Inflammatory macrophage (primary cell): ENCODE measurements around the gene PKP1.

Source experiments
- DNase-seq, 2 donors: peaks; one replicate each; pipeline ENCODE4 v3.0.0-alpha.2; 2020 to 2022

The PKP1 gene

GRCh38 chr1:201331166-201331565 is 47.9 kb downstream of the PKP1 start:
- DNase-seq, result no peak

GRCh38 chr1:201332021-201332420 is 48.7 kb downstream of the PKP1 start:
- no peak for DNase-seq

GRCh38 chr1:201332616-201333335 is 49.5 kb downstream of the PKP1 start:
- DNase-seq, result no peak

DNA sequence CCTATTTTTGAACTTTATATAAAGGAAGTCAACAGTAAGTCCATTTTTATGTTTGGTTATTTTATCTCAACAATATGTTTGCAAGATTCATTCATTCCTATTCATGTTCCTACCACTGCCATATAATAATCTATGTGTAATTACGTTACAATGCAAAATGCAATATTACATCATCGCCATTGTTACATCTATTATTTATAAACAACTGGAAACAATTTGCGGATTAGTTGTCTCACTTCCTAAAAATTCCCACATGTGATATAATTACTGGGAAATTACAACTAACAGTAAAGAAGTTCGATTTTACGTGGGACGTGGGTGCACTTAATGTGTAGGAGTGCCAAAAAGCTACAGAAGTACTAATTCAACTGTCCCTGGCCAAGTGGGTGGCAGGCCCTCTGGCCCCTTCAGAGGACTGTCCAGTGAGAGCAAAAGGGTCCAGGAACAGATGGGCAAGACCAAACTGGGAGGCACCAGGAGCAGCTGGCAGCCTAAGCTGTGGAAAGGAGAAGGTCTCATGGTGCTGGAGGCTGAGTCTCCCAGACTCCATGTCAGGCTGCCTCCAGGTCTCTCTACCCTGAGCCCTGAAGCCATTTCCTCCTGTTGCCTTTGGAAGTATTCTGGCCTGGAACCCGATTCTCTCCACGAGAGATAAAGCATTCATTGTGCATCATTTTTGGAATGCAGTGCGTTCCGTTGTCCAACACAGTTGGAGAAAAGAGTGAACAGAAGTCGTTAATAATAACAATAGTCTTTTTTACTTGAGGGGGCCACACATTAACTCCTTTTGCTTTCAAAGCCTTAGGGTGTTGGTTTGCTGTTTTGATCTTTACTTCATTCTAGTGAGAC is 51.2 kb downstream of the PKP1 start:
- no peak for DNase-seq

DNA sequence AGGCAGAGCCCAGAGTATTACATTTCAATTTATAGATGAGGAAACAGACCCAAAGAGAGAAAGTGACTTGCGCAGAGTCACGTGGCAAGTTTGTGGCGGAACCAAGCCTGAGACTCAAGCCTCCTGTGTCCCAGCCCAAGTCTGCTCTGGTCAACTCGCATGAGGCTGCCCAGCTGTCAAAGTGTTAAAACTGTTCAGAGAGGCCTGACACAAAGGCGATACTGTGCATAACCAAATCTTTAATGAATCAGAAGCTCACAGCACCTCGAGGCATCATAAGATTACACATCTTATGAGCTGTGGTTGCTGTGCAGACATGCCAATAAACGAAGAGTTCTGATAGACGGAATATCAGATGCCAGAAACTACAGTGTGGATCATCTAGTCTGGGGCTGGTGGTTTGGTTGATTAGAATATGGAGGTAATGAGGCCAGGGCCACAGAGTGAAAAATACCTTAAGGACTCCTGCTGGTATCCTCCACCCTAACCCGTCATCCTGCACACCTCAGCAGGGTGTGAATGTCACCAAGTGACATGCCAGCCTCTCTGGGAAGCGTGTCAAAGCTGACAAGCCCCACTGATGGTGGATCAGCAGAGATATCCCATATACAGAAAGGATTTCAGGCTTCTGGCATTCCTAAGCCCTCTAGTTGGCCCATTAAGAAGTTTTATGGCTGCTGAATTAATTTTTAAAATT is 52.0 kb downstream of the PKP1 start:
- DNase-seq, result no peak

GRCh38 chr1:201335901-201336300 is 52.6 kb downstream of the PKP1 start:
- DNase-seq, result no peak

GRCh38 chr1:201336711-201337450 is 53.6 kb downstream of the PKP1 start:
- no peak for DNase-seq

GRCh38 chr1:201341377-201341776 is 58.1 kb downstream of the PKP1 start:
- DNase-seq, result no peak

- DNase-seq, result no peak
Measured at GRCh38 chr1:201344206-201345080, 61.1 kb downstream of the PKP1 start.

- no peak for DNase-seq
Measured at GRCh38 chr1:201345081-201345355, 61.7 kb downstream of the PKP1 start.

GRCh38 chr1:201346337-201346939 is 63.1 kb downstream of the PKP1 start:
- peak; percentile 53 to 56 for DNase-seq

- no peak for DNase-seq
Measured at GRCh38 chr1:201346987-201347386, 63.7 kb downstream of the PKP1 start.

- no peak for DNase-seq
Measured at GRCh38 chr1:201347498-201348210, 64.3 kb downstream of the PKP1 start.

- peak; percentile 45 to 52 for DNase-seq
Measured at GRCh38 chr1:201348211-201348566, 64.9 kb downstream of the PKP1 start.

- DNase-seq, result no peak
Measured at GRCh38 chr1:201349092-201349491, 65.8 kb downstream of the PKP1 start.

DNA sequence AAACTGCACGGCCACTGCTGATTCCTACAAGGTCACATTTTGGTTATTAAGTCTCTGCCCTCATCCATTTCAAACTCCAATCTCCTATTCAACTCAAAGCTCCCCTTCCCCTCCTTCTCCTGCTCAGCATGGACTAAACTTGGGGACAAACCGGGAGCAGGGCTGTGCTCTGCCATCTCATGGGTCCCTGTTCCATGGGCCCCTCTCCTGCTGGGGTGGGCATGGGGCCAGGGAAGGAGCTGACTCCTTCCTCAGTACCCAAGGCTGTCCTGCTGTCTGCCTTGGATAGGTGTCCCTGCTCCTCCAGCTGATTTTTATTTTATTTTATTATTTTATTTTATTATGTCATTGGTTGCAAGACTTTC is 67.0 kb downstream of the PKP1 start:
- no peak for DNase-seq

GRCh38 chr1:201350884-201351283 is 67.6 kb downstream of the PKP1 start:
- no peak for DNase-seq

DNA sequence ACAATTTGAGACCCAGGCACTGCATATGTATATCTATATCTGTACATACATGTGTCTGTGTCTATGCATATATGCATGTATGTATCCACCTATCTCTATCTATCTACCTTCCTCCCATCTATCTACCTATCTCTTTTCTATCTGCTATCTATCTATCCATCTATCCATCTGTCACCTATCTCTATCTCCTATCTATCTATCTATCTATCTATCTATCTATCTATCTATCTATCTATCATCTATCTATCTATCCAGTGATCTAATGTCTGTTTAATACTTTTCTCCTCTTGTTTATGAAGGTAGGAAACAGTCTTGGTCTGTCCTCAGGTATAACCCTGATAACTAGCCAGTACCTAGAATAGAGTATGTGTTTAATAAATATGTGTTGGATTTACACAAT is 68.3 kb downstream of the PKP1 start:
- no peak for DNase-seq

DNA sequence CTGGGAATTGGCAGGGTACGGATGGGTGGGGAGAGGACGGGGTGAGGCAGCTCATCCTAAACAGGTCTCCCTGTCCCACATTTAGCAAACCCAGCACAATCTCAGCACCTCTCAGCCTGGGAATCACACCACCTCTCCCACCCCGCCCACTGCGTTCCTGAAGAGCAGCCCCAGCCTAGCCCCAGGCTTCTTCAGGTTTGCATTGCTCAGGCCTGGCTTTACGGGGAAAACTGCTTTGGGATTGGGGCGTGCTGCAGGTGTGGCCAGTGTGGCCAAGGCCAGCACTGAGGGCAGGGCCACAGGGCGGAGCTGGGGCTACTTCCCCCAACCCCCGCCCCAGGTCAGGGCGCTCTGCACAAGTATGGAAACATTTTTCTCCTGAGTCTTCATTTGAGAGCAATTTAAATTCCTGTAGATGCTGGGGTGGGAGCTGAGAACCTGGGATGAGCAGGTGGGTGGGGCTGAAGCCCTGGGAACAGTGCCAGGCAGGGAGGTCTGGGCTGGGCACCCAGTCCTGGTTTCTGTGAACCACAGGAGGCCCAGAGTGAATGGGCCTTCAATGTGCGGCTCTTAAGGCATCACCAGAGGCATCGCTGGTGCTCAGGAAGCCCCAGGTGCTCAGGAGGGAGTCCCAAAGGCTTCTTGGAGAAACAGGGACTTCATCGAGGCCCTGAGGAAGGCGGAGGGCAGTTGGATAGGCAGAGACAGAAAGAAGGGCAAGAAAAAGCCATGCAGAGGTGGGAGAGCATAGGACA is 70.1 kb downstream of the PKP1 start:
- DNase-seq, result no peak
